ENCODE measurements around the gene FAM131A. TPM values are rescaled to one million over a fixed set of nuclear protein-coding genes. Genes with fewer than 3 reads are reported as not detected.

Gene FAM131A
- total and polyA plus RNA-seq, 4 donors = 0.81 to 5.7 (median 2.7) TPM

DNA sequence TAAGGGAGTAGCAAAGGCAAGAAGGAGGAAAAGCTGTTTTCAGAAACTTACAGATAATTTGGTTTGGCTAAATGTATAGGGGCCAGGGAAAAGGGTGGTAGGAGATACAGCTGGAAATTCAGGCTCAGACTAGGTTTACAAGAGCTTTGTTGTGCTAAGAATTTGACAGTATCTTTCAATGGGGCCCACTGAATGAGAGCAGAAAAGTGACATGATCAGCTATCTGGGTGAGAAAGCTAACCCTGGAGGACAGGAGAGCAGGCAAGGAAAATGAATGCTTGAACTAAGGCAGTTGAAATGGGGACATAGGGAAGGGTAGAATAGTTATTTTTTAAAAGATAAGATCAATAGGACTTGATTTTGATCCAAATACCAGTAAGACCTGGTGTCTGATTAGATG, 25.8 kb upstream of the FAM131A start:
- peaks cover 0 to 17% (median 11%) of the 10 kb centered on the region in 4 donors for H3K4me1 ChIP-seq (ENCODE audit: control insufficient read depth in 4 of 4, insufficient read depth in 4 of 4, low read length in 3 of 4)
- no peaks in the 10 kb centered on the region for H3K9me3 ChIP-seq (ENCODE audit: control insufficient read depth in 4 of 4, low read length in 3 of 4)
- TF ChIP-seq, protein P1, sequence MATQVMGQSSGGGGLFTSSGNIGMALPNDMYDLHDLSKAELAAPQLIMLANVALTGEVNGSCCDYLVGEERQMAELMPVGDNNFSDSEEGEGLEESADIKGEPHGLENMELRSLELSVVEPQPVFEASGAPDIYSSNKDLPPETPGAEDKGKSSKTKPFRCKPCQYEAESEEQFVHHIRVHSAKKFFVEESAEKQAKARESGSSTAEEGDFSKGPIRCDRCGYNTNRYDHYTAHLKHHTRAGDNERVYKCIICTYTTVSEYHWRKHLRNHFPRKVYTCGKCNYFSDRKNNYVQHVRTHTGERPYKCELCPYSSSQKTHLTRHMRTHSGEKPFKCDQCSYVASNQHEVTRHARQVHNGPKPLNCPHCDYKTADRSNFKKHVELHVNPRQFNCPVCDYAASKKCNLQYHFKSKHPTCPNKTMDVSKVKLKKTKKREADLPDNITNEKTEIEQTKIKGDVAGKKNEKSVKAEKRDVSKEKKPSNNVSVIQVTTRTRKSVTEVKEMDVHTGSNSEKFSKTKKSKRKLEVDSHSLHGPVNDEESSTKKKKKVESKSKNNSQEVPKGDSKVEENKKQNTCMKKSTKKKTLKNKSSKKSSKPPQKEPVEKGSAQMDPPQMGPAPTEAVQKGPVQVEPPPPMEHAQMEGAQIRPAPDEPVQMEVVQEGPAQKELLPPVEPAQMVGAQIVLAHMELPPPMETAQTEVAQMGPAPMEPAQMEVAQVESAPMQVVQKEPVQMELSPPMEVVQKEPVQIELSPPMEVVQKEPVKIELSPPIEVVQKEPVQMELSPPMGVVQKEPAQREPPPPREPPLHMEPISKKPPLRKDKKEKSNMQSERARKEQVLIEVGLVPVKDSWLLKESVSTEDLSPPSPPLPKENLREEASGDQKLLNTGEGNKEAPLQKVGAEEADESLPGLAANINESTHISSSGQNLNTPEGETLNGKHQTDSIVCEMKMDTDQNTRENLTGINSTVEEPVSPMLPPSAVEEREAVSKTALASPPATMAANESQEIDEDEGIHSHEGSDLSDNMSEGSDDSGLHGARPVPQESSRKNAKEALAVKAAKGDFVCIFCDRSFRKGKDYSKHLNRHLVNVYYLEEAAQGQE (IDR thresholded peaks at IDR 0.05) = no peak
- TF ChIP-seq, protein P2, sequence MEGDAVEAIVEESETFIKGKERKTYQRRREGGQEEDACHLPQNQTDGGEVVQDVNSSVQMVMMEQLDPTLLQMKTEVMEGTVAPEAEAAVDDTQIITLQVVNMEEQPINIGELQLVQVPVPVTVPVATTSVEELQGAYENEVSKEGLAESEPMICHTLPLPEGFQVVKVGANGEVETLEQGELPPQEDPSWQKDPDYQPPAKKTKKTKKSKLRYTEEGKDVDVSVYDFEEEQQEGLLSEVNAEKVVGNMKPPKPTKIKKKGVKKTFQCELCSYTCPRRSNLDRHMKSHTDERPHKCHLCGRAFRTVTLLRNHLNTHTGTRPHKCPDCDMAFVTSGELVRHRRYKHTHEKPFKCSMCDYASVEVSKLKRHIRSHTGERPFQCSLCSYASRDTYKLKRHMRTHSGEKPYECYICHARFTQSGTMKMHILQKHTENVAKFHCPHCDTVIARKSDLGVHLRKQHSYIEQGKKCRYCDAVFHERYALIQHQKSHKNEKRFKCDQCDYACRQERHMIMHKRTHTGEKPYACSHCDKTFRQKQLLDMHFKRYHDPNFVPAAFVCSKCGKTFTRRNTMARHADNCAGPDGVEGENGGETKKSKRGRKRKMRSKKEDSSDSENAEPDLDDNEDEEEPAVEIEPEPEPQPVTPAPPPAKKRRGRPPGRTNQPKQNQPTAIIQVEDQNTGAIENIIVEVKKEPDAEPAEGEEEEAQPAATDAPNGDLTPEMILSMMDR (IDR thresholded peaks at IDR 0.05; ENCODE audit: low read depth, low read length, missing input control) = no peak
- TF ChIP-seq HNF4A (conservative IDR thresholded peaks at IDR 0.05) (no peak), RXRA (IDR thresholded peaks at IDR 0.05) (no peak), JUND (IDR thresholded peaks at IDR 0.05) (no peak), TAF1 (conservative IDR thresholded peaks at IDR 0.05) (no peak), EGR1 (IDR thresholded peaks at IDR 0.05; ENCODE audit: low read depth in 2 of 2) (no peak), FOXA2 (IDR thresholded peaks at IDR 0.05) (no peak)
- TF ChIP-seq, protein P3, sequence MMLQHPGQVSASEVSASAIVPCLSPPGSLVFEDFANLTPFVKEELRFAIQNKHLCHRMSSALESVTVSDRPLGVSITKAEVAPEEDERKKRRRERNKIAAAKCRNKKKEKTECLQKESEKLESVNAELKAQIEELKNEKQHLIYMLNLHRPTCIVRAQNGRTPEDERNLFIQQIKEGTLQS (IDR thresholded peaks at IDR 0.05) = no peak
- TF ChIP-seq, protein P4, sequence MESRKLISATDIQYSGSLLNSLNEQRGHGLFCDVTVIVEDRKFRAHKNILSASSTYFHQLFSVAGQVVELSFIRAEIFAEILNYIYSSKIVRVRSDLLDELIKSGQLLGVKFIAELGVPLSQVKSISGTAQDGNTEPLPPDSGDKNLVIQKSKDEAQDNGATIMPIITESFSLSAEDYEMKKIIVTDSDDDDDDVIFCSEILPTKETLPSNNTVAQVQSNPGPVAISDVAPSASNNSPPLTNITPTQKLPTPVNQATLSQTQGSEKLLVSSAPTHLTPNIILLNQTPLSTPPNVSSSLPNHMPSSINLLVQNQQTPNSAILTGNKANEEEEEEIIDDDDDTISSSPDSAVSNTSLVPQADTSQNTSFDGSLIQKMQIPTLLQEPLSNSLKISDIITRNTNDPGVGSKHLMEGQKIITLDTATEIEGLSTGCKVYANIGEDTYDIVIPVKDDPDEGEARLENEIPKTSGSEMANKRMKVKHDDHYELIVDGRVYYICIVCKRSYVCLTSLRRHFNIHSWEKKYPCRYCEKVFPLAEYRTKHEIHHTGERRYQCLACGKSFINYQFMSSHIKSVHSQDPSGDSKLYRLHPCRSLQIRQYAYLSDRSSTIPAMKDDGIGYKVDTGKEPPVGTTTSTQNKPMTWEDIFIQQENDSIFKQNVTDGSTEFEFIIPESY (IDR thresholded peaks at IDR 0.05) = no peak
- no peak overlapping the region for H3K4me3 ChIP-seq (ENCODE audit: low read depth in 1 of 3, low read length in 3 of 3)
- H3K36me3 ChIP-seq (ENCODE audit: control insufficient read depth in 4 of 4, insufficient read depth in 3 of 4, low read depth in 1 of 4, low read length in 3 of 4) = peaks cover 6 to 27% (median 22%) of the 10 kb centered on the region in 4 donors
- H3K9ac ChIP-seq (ENCODE audit: low read depth in 1 of 2, low read length in 2 of 2) = no peak overlapping the region
- no peak for DNase-seq (ENCODE audit: low spot score)
- H3K27ac ChIP-seq (ENCODE audit: low read depth in 1 of 2, low read length in 2 of 2) = no peak overlapping the region
- H3K27me3 ChIP-seq (ENCODE audit: control insufficient read depth in 4 of 4, insufficient read depth in 4 of 4, low read length in 3 of 4) = no peaks in the 10 kb centered on the region

DNA sequence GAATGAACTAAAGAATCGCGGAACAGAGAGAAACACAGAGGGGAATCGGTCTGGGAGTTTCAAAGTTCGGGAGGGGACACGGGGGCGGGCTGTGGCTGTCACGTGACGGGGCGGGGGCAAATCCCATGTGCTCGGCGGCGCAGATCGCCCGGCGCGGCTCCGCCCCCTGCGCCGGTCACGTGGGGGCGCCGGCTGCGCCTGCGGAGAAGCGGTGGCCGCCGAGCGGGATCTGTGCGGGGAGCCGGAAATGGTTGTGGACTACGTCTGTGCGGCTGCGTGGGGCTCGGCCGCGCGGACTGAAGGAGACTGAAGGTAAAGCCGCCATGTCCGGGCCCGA, 23.1 kb upstream of the FAM131A start, which contains the start of gene EIF4G1:
EIF4G1 (plus strand) TSS at position 244 of the 337 bp plus-strand sequence. CDS start 1,191 bp downstream, outside the sequence.
- under 1% methylated on average over 40 of the region's 40 CpGs for WGBS
- Histone ChIP-seq H3K9me3 (ENCODE audit: control insufficient read depth in 4 of 4, low read length in 3 of 4) (no peaks in the 10 kb centered on the region), H3K27ac (ENCODE audit: low read depth in 1 of 2, low read length in 2 of 2) (peak within 1 kb of the TSS; percentile 88 to 92), H3K4me3 (ENCODE audit: low read depth in 1 of 3, low read length in 3 of 3) (peak within 1 kb of the TSS; percentile 88 to 98 (median 96)), H3K36me3 (ENCODE audit: control insufficient read depth in 4 of 4, insufficient read depth in 3 of 4, low read depth in 1 of 4, low read length in 3 of 4) (peaks cover 3 to 18% (median 7%) of the 10 kb centered on the region in 4 donors), H3K4me1 (ENCODE audit: control insufficient read depth in 4 of 4, insufficient read depth in 4 of 4, low read length in 3 of 4) (peaks cover 7 to 42% (median 38%) of the 10 kb centered on the region in 4 donors), H3K27me3 (ENCODE audit: control insufficient read depth in 4 of 4, insufficient read depth in 4 of 4, low read length in 3 of 4) (no peaks in the 10 kb centered on the region), H3K9ac (ENCODE audit: low read depth in 1 of 2, low read length in 2 of 2) (peak within 1 kb of the TSS; percentile 84 to 92)
- TF ChIP-seq SP1 (IDR thresholded peaks at IDR 0.05) = peak; percentile 39
- TF ChIP-seq, protein P5, sequence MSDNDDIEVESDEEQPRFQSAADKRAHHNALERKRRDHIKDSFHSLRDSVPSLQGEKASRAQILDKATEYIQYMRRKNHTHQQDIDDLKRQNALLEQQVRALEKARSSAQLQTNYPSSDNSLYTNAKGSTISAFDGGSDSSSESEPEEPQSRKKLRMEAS (IDR thresholded peaks at IDR 0.05) = peak; percentile 44
- TF ChIP-seq, protein P4 (IDR thresholded peaks at IDR 0.05) = no peak
- TF ChIP-seq TAF1 (conservative IDR thresholded peaks at IDR 0.05) = no peak
- peak; percentile 22 to 49 for TF ChIP-seq HNF4A (conservative IDR thresholded peaks at IDR 0.05)
- TF ChIP-seq RXRA (IDR thresholded peaks at IDR 0.05) = peak; percentile 49 to 65
- no peak for TF ChIP-seq FOXA1 (IDR thresholded peaks at IDR 0.05)
- TF ChIP-seq GABPA (IDR thresholded peaks at IDR 0.05 in 1 of 2, conservative IDR thresholded peaks at IDR 0.05 in 1 of 2) = peak in 1 of 2 donors; percentile 49
- no peak for TF ChIP-seq NR2F2 (IDR thresholded peaks at IDR 0.05)
- peak; percentile 45 to 63 for TF ChIP-seq EGR1 (IDR thresholded peaks at IDR 0.05; ENCODE audit: low read depth in 2 of 2)
- TF ChIP-seq YY1 (IDR thresholded peaks at IDR 0.05) = peak; percentile 75
- TF ChIP-seq JUND (IDR thresholded peaks at IDR 0.05) = no peak
- peak; percentile 95 for DNase-seq (ENCODE audit: low spot score)
